K562 (cell line): ENCODE measurements around the gene RELCH. TPM values are rescaled to one million over a fixed set of nuclear protein-coding genes. Genes with fewer than 3 reads are reported as not detected.

Experiments used
- CBX5 ChIP-seq: IDR thresholded peaks from 2 replicates; pipeline ENCODE4 v1.6.1; 2014; ENCODE audit warnings: low read depth, borderline replicate concordance
- EGR1 ChIP-seq: fragments of 450-650 bp; conservative IDR thresholded peaks from 2 replicates; pipeline ENCODE4 v1.6.1; 2017; ENCODE audit warnings: mild to moderate bottlenecking
- FOXP1 ChIP-seq: sonication (generic); formaldehyde crosslinking; IDR thresholded peaks from 2 replicates; pipeline ENCODE4 v1.8.0; 2022; ENCODE audit warnings: mild to moderate bottlenecking, missing genetic modification reagents
- GTF2A2 ChIP-seq: IDR thresholded peaks from 2 replicates; pipeline ENCODE4 v1.6.1; 2016; ENCODE audit warnings: mild to moderate bottlenecking, missing genetic modification characterization, missing compliant biosample characterization
- HINFP ChIP-seq: fragments of 450-650 bp; conservative IDR thresholded peaks from 2 replicates; pipeline ENCODE4 v1.6.1; 2016; ENCODE audit warnings: missing genetic modification characterization, low read depth, mild to moderate bottlenecking, control low read depth, missing compliant biosample characterization
- HMGN3 ChIP-seq: IDR thresholded peaks from 2 replicates; pipeline ENCODE4 v1.6.1; 2011; ENCODE audit warnings: borderline replicate concordance, low read depth, mild to moderate bottlenecking, mixed read lengths, low read length; ENCODE audit not compliant: insufficient read length; ENCODE audit errors: extremely low read depth
- KLF1 ChIP-seq: fragments of 450-650 bp; IDR thresholded peaks from 2 replicates; pipeline ENCODE4 v1.6.1; 2016; ENCODE audit warnings: missing genetic modification characterization, missing compliant biosample characterization
- KLF10 ChIP-seq: fragments of 250-450 bp; sonication (Bioruptor Pico); IDR thresholded peaks from 2 replicates; pipeline ENCODE4 v1.6.1; 2021; ENCODE audit warnings: matching md5 sums
- SMC3 ChIP-seq: conservative IDR thresholded peaks from 2 replicates; pipeline ENCODE4 v1.6.1; 2011; ENCODE audit warnings: low read depth, low read length, improper control_type of control experiment; ENCODE audit not compliant: insufficient read depth
- TAF15 ChIP-seq: fragments of 200-400 bp; formaldehyde crosslinking; IDR thresholded peaks from 2 replicates; pipeline ENCODE4 v1.6.1; 2017; ENCODE audit warnings: mild to moderate bottlenecking, low read depth, low read length, moderate library complexity
- TEAD1 ChIP-seq, 2 experiments: fragments of 450-650 bp in 1 of 2; sonication (generic) in 1 of 2; formaldehyde crosslinking; IDR thresholded peaks; 2 replicates each; pipeline versions ENCODE4 v1.4.0 to v1.8.0; 2020 to 2022; ENCODE audit warnings: mild to moderate bottlenecking in 2 of 2, missing genetic modification reagents in 1 of 2
- ZFP1 ChIP-seq: fragments of 450-650 bp; formaldehyde crosslinking; IDR thresholded peaks from 2 replicates; pipeline ENCODE4 v1.4.0; 2020; ENCODE audit warnings: mild to moderate bottlenecking, mixed read lengths
- ZNF224 ChIP-seq: sonication (generic); formaldehyde crosslinking; IDR thresholded peaks from 2 replicates; pipeline ENCODE4 v1.8.0; 2022; ENCODE audit warnings: mild to moderate bottlenecking, missing genetic modification reagents
- ZNF318 ChIP-seq, 2 experiments: fragments of 450-650 bp; IDR thresholded peaks; 2 replicates each; pipeline ENCODE4 v1.6.1; 2016; ENCODE audit warnings: mild to moderate bottlenecking in 2 of 2, borderline replicate concordance in 1 of 2, low read depth in 1 of 2, moderate library complexity in 1 of 2
- polyA plus RNA-seq, 8 experiments: library from polyadenylated mRNA; depleted of rRNA in 4 of 8; stranded (reverse) in 5 of 8; unstranded in 3 of 8; fragments of >200 nt; fragmentation: Nextera tagmentation in 2 of 8; fragmentation: Illumina TruSeq in 1 of 8; extraction: Ambion mirVana in 2 of 8; extraction: Trizol in 1 of 8; gene quantifications; 2 replicates each; pipeline versions ENCODE4 v1.2.1 to v1.2.3, GENCODE V29; 2011 to 2014; ENCODE audit warnings: inconsistent platforms in 1 of 8, missing spikeins in 1 of 8
- total RNA-seq, 7 experiments: library from RNA; depleted of rRNA in 6 of 7; stranded (reverse); fragments of >200 nt in 6 of 7; fragmentation: Illumina TruSeq in 2 of 7; extraction: Trizol in 2 of 7; gene quantifications; 2 replicates each; pipeline versions ENCODE4 v1.2.1 to v1.2.3, GENCODE V29; 2011 to 2021; ENCODE audit warnings: low replicate concordance in 1 of 7

RELCH gene
- total and polyA plus RNA-seq, 9 of the 15 experiments (the other 6 are each of a cell fraction or from before 2014, with no cell fraction given), result 1.4 to 13.6 (median 7.6) TPM

- TF ChIP-seq ZNF318 (IDR thresholded peaks at IDR 0.05; ENCODE audit: borderline replicate concordance in 1 of 2, low read depth in 1 of 2) (no peak), ZFP1 (CRISPR knock-in tag) (no peak), HMGN3 (no peak), SMC3 (no peak), KLF1 (no peak), EGR1 (peak; percentile 49; the same call in 1 of the 2 replicates), TAF15 (no peak), CBX5 (no peak), HINFP (tag) (no peak; the same call in 1 of the 2 replicates), FOXP1 (no peak), KLF10 (no peak), TEAD1 (CRISPR knock-in tag; IDR thresholded peaks at IDR 0.05) (no peak), GTF2A2 (tag) (no peak), ZNF224 (CRISPR knock-in tag) (no peak)
Measured at GRCh38 chr18:62186774-62187542, at the start of gene RELCH, which contains the start of gene PIGN (continued).
